Endothelial cell (in vitro differentiated cells): ENCODE results near the gene EPX. TPM values are rescaled to one million over a fixed set of nuclear protein-coding genes. Genes with fewer than 3 reads are reported as not detected.

Experiments
- DNase-seq: peaks from one replicate; pipeline ENCODE4 v3.0.0; 2021; ENCODE audit warnings: low spot score
- H3K27ac Mint-ChIP-seq: one replicate; pipeline ENCODE4 v1.8.0; 2021; ENCODE audit warnings: mixed read lengths, inconsistent platforms; ENCODE audit not compliant: unreplicated experiment
- H3K27me3 Mint-ChIP-seq: one replicate; pipeline ENCODE4 v1.8.0; 2021; ENCODE audit warnings: mild to moderate bottlenecking, moderate library complexity, mixed read lengths, inconsistent platforms; ENCODE audit not compliant: unreplicated experiment
- H3K36me3 Mint-ChIP-seq: one replicate; pipeline ENCODE4 v1.8.0; 2021; ENCODE audit warnings: mild to moderate bottlenecking, low read depth, mixed read lengths, inconsistent platforms; ENCODE audit not compliant: unreplicated experiment
- H3K4me1 Mint-ChIP-seq: one replicate; pipeline ENCODE4 v1.8.0; 2021; ENCODE audit warnings: mild to moderate bottlenecking, mixed read lengths, inconsistent platforms; ENCODE audit not compliant: unreplicated experiment
- H3K4me3 Mint-ChIP-seq: one replicate; pipeline ENCODE4 v1.8.0; 2021; ENCODE audit warnings: mild to moderate bottlenecking, mixed read lengths, inconsistent platforms; ENCODE audit not compliant: unreplicated experiment
- H3K9me3 Mint-ChIP-seq: one replicate; pipeline ENCODE4 v1.8.0; 2021; ENCODE audit warnings: mixed read lengths, inconsistent platforms; ENCODE audit not compliant: unreplicated experiment
- total RNA-seq: library from RNA; stranded (reverse); fragmentation: NEBNext Ultra II Directional; extraction: Animal tissue kit (Norgen Biotek cat#: 25700); gene quantifications from one replicate; pipeline ENCODE4 v1.2.1, GENCODE V29; 2021; ENCODE audit not compliant: unreplicated experiment
- TF ChIP-seq, protein P1 (sequence below): fragments of 200-600 bp; sonication (generic); IDR thresholded peaks from one replicate; pipeline ENCODE4 v1.5.0; 2021; ENCODE audit warnings: antibody characterized with exemption; ENCODE audit not compliant: unreplicated experiment

The EPX gene
- total RNA-seq, 1 donor from 2014 or later, result not detected

DNA sequence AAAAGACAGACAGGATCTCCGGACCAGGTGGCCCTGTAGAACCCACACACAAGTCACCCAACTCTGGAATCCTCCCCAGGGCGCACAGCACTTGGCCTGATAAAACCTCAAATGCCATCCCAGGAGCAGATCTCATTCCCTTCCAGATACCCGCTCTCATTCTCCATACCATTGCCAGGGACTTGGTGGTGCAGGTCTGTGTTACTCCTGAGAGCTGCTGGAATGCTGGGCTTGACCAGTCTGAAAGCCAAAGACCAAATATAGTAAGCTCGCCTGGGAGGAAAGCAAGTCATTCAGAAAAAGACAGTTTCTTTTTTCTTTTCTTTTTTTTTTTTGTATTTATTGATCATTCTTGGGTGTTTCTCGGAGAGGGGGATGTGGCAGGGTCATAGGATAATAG is 15.8 kb downstream of the EPX start:
- TF ChIP-seq, protein P1, sequence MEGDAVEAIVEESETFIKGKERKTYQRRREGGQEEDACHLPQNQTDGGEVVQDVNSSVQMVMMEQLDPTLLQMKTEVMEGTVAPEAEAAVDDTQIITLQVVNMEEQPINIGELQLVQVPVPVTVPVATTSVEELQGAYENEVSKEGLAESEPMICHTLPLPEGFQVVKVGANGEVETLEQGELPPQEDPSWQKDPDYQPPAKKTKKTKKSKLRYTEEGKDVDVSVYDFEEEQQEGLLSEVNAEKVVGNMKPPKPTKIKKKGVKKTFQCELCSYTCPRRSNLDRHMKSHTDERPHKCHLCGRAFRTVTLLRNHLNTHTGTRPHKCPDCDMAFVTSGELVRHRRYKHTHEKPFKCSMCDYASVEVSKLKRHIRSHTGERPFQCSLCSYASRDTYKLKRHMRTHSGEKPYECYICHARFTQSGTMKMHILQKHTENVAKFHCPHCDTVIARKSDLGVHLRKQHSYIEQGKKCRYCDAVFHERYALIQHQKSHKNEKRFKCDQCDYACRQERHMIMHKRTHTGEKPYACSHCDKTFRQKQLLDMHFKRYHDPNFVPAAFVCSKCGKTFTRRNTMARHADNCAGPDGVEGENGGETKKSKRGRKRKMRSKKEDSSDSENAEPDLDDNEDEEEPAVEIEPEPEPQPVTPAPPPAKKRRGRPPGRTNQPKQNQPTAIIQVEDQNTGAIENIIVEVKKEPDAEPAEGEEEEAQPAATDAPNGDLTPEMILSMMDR, result no peak
- Mint-ChIP-seq H3K27me3 (peaks cover 1% of the 10 kb centered on the region), H3K9me3 (no peaks in the 10 kb centered on the region), H3K36me3 (peaks cover 33% of the 10 kb centered on the region), H3K27ac (no peak overlapping the region), H3K4me3 (no peak overlapping the region), H3K4me1 (no peaks in the 10 kb centered on the region)
- no peak for DNase-seq

DNA sequence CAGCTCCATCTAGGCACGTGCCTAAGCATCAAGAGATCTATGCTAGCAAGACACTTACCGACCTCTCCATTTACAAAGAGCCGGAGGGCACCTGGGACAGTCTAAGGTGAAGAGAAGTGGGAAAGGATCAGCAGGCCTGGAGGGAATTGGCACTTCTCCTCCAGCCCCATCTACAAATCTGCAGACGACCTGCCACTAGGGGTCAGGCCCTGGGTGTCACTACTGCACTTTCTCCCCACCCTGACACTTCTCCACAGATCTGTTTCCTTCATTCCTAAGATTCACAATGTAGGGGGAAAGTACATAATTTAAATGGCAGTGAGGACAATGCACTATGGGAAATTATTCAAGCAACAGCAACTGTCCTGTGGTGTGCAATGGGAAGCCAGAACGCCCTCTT is 18.4 kb downstream of the EPX start:
- Mint-ChIP-seq H3K4me1 (peaks cover 4% of the 10 kb centered on the region), H3K36me3 (peaks cover 34% of the 10 kb centered on the region), H3K27ac (no peak overlapping the region), H3K4me3 (no peak overlapping the region), H3K9me3 (no peaks in the 10 kb centered on the region), H3K27me3 (peaks cover 4% of the 10 kb centered on the region)
- TF ChIP-seq, protein P1, result no peak
- DNase-seq, result no peak

DNA sequence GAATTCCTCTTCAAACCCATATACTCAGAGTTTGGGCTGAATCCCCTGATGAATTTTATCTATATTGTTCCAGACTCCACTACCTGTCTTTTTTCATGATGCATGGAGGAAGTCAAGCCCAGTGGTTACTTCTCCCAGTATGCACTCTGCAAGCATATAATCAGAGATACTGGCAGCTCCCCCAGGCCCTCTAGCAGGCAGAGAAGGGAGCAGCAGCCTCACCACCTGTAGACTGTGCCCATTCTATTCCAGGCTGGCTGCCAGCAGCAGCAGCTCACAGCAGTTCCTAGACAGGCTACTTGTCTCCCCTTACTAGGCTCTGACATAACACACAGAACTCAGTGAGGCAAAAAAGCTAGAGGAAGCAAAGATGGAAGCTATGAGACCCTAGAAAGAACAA is 23.2 kb downstream of the EPX start:
- Mint-ChIP-seq H3K36me3 (peaks cover 18% of the 10 kb centered on the region), H3K27ac (no peak overlapping the region), H3K4me1 (peaks cover 14% of the 10 kb centered on the region), H3K9me3 (no peaks in the 10 kb centered on the region), H3K4me3 (no peak overlapping the region), H3K27me3 (peaks cover 10% of the 10 kb centered on the region)
- TF ChIP-seq, protein P1, result no peak
- no peak for DNase-seq

DNA sequence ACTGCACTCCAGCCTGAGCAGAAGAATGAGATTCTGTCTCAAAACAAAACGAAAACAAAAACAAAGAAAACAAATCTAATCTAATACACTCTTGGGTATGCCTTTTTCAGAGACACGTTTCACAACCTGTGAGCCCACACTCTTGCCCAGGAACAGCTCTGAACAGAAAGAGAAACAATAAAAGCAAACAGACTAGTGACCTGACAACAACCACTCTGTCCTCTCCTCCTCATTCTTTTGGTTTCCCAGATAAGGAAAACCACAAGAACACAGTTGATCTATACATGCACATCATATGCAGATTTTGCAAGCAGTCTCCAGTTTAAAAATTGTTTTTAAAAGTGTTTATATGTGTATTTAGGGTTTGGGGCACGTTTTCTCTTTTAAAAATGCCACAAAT is 25.2 kb downstream of the EPX start:
- no peaks in the 10 kb centered on the region for H3K9me3 Mint-ChIP-seq

DNA sequence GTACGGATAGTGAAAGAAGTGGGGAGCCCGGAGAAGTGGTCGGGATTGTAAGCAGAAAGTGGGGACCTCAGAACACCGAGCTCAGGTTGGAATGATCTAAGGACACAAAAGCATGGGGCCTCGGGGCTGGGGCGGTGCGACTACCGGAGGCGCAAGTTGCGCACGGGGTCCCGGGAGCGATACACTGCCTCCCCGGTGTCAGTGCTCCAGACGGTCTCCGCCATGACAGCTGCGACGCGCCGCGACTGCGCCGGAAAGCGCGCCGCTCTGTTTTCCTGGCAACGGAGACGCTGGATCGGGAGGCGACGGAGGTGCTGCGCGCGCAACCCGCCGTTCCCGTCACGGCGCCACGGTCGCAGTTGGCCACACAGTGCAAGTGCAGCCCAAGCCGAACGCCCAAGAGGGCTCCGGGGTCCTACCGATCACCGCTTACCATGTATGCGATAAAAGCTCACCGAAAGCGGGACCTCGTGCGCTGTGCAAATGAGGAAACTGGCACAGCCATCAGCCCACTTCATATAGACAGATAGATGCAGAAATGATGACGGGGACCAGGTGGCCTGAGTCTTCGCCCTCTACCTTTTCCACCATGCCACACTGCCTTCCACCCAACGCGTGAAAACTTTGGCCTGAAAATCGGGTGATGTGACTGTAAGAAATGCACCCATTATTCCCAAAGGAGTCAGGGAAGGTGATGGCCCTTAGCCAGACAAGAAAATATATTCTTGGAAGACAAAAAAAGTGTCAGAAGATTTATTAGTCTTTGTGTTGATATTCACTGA is 26.7 kb downstream of the EPX start, which contains the start of gene MKS1:
Gene MKS1, minus strand, starts transcription at position 249 of the 782 bp plus-strand sequence. Its CDS starts 25 bp downstream, at position 224.
- Mint-ChIP-seq H3K27ac (peak within 1 kb of the TSS; percentile 98), H3K27me3 (peaks cover 11% of the 10 kb centered on the region), H3K36me3 (peaks cover 3% of the 10 kb centered on the region), H3K9me3 (no peaks in the 10 kb centered on the region), H3K4me3 (peak within 1 kb of the TSS; percentile 98), H3K4me1 (peaks cover 10% of the 10 kb centered on the region)
- peak; percentile 98 for DNase-seq
- TF ChIP-seq, protein P1, result peak; percentile 54

More for the DNA sequence above, 25.2 kb downstream of the EPX start:
- TF ChIP-seq, protein P1, result no peak
- Mint-ChIP-seq H3K4me3 (peak overlapping the region; percentile 42), H3K36me3 (peaks cover 8% of the 10 kb centered on the region), H3K27me3 (peaks cover 9% of the 10 kb centered on the region), H3K4me1 (peaks cover 14% of the 10 kb centered on the region), H3K27ac (peak overlapping the region; percentile 40)
- no peak for DNase-seq
